ENCODE measurements around the gene FRMD8.

The FRMD8 gene

GRCh38 chr11:65381716-65382032, 4.8 kb upstream of the FRMD8 start:
- H3K4me2 ChIP-seq (ENCODE audit: low read length), result peak overlapping the region; percentile 73
- no peaks in the 10 kb centered on the region for H3F3A ChIP-seq (ENCODE audit: insufficient read depth, low read length)
- peaks cover 49% of the 10 kb centered on the region for H3K4me1 ChIP-seq (ENCODE audit: insufficient read depth, low read length, severe bottlenecking)
- H2AFZ ChIP-seq (ENCODE audit: low read length), result no peak overlapping the region
- peak overlapping the region; percentile 77 for H3K9ac ChIP-seq (ENCODE audit: low read length)
- H3K4me3 ChIP-seq (ENCODE audit: low read depth, low read length, poor library complexity, severe bottlenecking), result peak overlapping the region; percentile 65
- H3K79me2 ChIP-seq (ENCODE audit: insufficient read depth, low read length), result no peaks in the 10 kb centered on the region
- peak overlapping the region; percentile 89 for H3K27ac ChIP-seq (ENCODE audit: low read depth, low read length, poor library complexity, severe bottlenecking)
- H3K9me3 ChIP-seq (ENCODE audit: low read length), result no peaks in the 10 kb centered on the region
- H3K9me2 ChIP-seq (ENCODE audit: low read depth, low read length), result no peaks in the 10 kb centered on the region
- TF ChIP-seq EZH2 (IDR thresholded peaks at IDR 0.05; ENCODE audit: borderline replicate concordance, low read length) (no peak), CTCF (IDR thresholded peaks at IDR 0.05; ENCODE audit: low read length) (no peak)
- H3K27me3 ChIP-seq (ENCODE audit: insufficient read depth, low read length), result no peaks in the 10 kb centered on the region
- H3K36me3 ChIP-seq (ENCODE audit: insufficient read depth, low read length), result no peaks in the 10 kb centered on the region
- no peaks in the 10 kb centered on the region for H4K20me1 ChIP-seq (ENCODE audit: insufficient read depth, low read length)

- Histone ChIP-seq H3F3A (ENCODE audit: insufficient read depth, low read length) (no peaks in the 10 kb centered on the region), H3K9me3 (ENCODE audit: low read length) (no peaks in the 10 kb centered on the region), H3K27me3 (ENCODE audit: insufficient read depth, low read length) (no peaks in the 10 kb centered on the region), H3K4me3 (ENCODE audit: low read depth, low read length, poor library complexity, severe bottlenecking) (peak within 1 kb of the TSS; percentile 65), H3K9ac (ENCODE audit: low read length) (peak within 1 kb of the TSS; percentile 77), H3K9me2 (ENCODE audit: low read depth, low read length) (no peaks in the 10 kb centered on the region), H3K4me2 (ENCODE audit: low read length) (peak within 1 kb of the TSS; percentile 73), H3K4me1 (ENCODE audit: insufficient read depth, low read length, severe bottlenecking) (peaks cover 52% of the 10 kb centered on the region), H3K79me2 (ENCODE audit: insufficient read depth, low read length) (no peaks in the 10 kb centered on the region), H3K36me3 (ENCODE audit: insufficient read depth, low read length) (no peaks in the 10 kb centered on the region), H4K20me1 (ENCODE audit: insufficient read depth, low read length) (no peaks in the 10 kb centered on the region), H3K27ac (ENCODE audit: low read depth, low read length, poor library complexity, severe bottlenecking) (peak within 1 kb of the TSS; percentile 89), H2AFZ (ENCODE audit: low read length) (no peak within 1 kb of the TSS)
- no peak for TF ChIP-seq EZH2 (IDR thresholded peaks at IDR 0.05; ENCODE audit: borderline replicate concordance, low read length)
- peak; percentile 77 for TF ChIP-seq CTCF (IDR thresholded peaks at IDR 0.05; ENCODE audit: low read length)
Measured at GRCh38 chr11:65382033-65382803, 4.2 kb upstream of the FRMD8 start, which contains the start of gene SLC25A45. Gene SLC25A45 (minus strand): TSS chr11:65382646. CDS start chr11:65381951, 695 bp downstream.

GRCh38 chr11:65382804-65383368, 3.6 kb upstream of the FRMD8 start:
- TF ChIP-seq CTCF (IDR thresholded peaks at IDR 0.05; ENCODE audit: low read length), result no peak
- no peak for TF ChIP-seq EZH2 (IDR thresholded peaks at IDR 0.05; ENCODE audit: borderline replicate concordance, low read length)
- H3K79me2 ChIP-seq (ENCODE audit: insufficient read depth, low read length), result no peaks in the 10 kb centered on the region
- no peaks in the 10 kb centered on the region for H3K9me2 ChIP-seq (ENCODE audit: low read depth, low read length)
- peak overlapping the region; percentile 89 for H3K27ac ChIP-seq (ENCODE audit: low read depth, low read length, poor library complexity, severe bottlenecking)
- H3K27me3 ChIP-seq (ENCODE audit: insufficient read depth, low read length), result no peaks in the 10 kb centered on the region
- no peaks in the 10 kb centered on the region for H4K20me1 ChIP-seq (ENCODE audit: insufficient read depth, low read length)
- H3K4me2 ChIP-seq (ENCODE audit: low read length), result peak overlapping the region; percentile 73
- H3F3A ChIP-seq (ENCODE audit: insufficient read depth, low read length), result no peaks in the 10 kb centered on the region
- H3K9ac ChIP-seq (ENCODE audit: low read length), result peak overlapping the region; percentile 77
- H2AFZ ChIP-seq (ENCODE audit: low read length), result no peak overlapping the region
- no peaks in the 10 kb centered on the region for H3K9me3 ChIP-seq (ENCODE audit: low read length)
- peak overlapping the region; percentile 65 for H3K4me3 ChIP-seq (ENCODE audit: low read depth, low read length, poor library complexity, severe bottlenecking)
- H3K4me1 ChIP-seq (ENCODE audit: insufficient read depth, low read length, severe bottlenecking), result peaks cover 53% of the 10 kb centered on the region
- H3K36me3 ChIP-seq (ENCODE audit: insufficient read depth, low read length), result no peaks in the 10 kb centered on the region

Data from OCI-LY1 (cell line).